GM18526 (cell line): Measurements from ENCODE around the gene NGEF.

Experiments used
- POLR2A ChIP-seq: IDR thresholded peaks from 3 replicates; pipeline ENCODE4 v1.6.1; 2011; ENCODE audit not compliant: insufficient read length; ENCODE audit errors: extremely low read depth

NGEF gene

DNA sequence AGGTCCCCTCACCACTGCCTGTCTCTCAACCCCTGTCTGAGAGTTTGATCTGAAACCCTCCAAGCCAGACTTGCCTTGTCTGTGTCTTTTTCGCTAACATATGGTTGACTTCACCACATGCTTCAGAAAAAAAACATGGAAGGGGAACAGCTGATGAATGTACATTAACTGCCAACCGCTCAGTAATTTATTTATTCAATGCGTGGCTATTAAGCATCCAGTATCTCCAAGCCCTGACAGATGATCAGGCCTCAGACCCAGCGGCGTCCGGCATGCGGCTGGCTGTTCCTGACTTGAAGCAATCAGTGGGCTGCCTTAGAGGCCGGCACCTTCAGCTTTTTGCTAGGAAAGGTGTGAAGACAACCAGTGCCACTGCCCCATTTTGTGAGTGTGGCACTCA is 62.3 kb downstream of the NGEF start:
- no peak for TF ChIP-seq POLR2A

DNA sequence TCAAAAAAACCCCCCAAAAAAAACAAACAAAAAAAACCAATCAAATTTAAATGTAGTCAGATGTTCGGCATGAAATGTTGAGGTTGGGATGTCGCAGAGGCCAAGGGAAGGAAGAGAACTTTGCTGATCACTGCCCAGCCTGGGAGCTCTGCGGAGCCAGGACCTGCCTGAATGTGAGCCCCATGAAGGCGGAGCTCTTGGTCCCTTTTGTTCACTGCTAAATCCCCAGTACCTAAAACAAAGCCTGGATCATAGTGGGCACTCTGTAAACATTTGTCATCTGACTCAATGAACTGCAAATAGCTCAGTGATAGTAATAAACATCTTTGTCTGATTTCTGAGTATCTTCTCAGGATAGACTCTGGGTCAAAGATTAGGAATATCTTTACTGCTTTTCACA is 64.0 kb downstream of the NGEF start:
- no peak for TF ChIP-seq POLR2A

DNA sequence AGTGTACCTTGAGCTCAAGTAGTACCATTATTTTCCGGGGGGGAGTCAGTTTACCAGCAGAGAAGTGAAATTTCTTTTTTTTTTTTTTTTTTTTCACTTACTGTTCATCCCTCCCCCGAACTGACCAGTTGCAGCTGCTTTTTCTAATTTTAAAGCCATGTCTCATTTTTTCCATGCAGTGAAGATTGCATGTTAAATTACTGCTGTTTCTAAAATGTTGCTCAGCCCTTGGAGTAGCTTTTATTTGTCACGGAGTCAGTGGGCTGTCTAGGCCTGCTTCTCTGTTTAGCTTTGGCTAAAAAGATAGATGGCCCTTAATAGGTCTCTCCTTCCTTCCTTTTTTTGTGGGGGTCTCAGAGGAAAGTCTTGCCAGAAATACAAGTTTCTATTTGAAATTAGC is 70.2 kb downstream of the NGEF start:
- TF ChIP-seq POLR2A: no peak

DNA sequence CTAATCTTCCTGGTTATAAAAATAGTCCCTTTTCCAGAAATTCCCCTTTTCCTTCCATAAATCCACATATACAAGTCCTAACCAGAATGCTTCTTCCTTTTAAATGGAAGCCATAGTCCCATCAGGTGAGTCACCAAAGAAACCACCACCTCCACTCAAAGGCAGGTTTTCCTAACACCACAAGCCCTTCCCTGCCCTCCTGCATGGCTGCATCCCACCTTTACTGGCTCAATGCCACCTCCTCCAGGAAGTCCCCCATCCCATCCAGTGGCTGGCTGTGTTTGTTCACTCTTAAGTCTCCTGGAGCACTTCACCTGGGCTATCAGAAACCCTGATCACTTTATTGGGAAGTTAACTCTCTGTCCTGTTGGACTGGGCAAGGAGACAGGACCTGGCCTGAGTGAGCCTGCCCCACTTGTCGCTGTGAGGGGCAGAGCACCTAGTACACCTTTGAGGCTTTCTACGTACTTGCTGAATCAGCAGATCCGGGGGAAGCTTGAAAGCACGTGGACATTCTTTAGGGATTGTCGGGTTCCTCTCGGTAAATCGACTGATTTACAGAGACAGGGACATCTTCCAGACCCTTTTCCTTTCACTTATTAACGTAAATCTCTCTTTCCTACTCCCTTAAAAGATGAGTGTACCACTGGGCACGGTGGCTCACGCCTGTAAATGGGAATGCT is 71.0 kb downstream of the NGEF start:
- TF ChIP-seq POLR2A: no peak

DNA sequence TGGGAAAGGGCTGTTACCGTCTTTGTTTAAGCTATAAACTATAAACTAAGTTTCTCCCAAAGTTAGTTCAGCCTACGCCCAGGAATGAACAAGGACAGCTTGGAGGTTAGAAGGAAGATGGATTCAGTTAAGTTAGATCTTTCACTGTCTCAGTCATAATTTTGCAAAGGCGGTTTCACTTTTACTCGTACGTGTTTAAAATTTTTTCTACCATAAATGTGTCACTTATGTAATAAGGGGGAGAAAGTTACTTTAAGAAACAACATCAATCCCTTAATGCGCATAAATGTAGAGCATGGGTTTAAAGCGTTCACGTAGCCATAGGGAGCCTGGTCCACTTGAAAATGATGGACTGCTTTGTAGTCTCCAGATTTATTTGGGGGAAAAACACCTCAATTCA is 71.7 kb downstream of the NGEF start:
- no peak for TF ChIP-seq POLR2A

DNA sequence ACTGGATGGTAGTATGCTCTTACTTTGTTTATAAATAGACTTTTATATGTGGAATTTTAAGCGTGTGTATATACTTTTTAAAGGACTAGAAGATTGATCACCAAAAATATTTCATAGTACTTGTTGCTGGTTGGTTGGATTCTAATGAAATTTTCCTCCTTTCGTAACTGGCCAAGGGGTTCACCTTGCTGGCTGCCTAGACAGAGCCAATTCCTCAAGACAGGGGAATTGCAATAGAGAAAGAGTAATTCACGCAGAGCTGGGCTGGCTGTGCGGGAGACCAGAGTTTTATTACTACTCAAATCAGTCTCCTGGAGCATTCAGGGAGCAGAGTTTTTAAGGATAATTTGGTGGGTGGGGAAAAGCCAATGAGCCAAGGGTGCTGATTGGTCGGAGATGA is 72.3 kb downstream of the NGEF start:
- TF ChIP-seq POLR2A: no peak

DNA sequence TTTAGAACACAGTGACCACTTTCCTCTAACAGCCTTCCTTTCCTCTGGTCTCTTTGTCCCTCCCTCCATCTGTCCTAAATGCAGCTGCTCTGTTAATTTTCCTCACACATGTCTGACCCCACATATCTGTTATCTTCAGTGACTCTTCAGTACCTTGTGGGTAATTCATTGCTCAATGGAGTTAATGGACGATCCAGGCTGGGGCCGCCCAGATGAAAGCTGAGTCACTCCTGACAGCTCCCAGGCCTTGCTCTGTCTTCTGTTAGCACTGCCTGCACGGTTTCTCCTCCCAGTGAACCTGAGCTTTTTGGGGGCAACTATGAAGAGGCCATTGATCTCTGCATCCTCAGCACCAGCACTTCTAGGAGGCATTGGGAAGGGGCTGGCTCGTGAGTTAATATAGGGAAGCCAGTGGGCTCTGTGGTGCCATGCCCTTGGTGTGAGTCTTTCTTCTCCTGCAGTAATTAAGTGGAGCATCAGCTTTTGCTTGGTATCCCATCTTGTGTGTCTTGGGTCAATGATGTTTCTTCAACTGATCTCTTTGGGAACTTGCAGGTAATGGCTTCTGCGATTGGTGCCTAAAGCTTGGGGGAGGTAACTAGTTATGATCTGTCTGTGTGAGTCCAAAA is 75.7 kb downstream of the NGEF start:
- TF ChIP-seq POLR2A: no peak

DNA sequence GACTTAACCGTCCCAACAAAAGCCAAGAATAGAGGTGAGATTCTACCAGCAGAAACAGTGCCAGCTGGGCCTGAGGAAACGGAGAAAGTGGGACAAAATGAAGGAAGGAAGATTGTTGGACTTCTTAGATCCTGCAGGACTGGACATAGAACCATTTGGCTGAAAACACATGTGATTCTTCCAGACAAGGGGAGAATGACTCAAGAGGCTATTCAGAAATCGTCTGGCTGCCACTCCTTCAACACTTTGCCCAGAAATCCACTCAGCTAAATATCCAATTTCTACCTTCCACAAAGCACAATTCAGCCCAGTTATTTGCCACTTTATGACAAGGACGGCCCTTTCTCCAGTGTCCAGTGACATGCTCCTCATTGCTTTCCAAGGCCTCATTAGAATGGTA is 81.4 kb downstream of the NGEF start:
- no peak for TF ChIP-seq POLR2A

DNA sequence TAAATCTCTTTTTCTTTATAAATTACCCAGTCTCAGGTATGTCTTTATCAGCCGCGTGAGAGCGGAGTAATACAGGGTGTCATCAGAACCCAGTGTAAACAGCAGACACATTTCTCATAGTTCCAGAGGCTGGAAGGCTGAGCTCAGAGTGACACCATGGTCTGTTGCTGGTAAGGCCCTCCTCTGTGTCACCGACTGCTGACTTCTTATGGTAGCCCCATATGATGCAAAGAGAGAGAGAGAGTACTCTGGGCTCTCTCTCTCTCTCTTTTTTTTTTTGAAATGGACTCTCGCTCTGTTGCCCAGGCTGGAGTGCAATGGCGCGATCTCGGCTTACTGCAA is 83.0 kb downstream of the NGEF start:
- no peak for TF ChIP-seq POLR2A

DNA sequence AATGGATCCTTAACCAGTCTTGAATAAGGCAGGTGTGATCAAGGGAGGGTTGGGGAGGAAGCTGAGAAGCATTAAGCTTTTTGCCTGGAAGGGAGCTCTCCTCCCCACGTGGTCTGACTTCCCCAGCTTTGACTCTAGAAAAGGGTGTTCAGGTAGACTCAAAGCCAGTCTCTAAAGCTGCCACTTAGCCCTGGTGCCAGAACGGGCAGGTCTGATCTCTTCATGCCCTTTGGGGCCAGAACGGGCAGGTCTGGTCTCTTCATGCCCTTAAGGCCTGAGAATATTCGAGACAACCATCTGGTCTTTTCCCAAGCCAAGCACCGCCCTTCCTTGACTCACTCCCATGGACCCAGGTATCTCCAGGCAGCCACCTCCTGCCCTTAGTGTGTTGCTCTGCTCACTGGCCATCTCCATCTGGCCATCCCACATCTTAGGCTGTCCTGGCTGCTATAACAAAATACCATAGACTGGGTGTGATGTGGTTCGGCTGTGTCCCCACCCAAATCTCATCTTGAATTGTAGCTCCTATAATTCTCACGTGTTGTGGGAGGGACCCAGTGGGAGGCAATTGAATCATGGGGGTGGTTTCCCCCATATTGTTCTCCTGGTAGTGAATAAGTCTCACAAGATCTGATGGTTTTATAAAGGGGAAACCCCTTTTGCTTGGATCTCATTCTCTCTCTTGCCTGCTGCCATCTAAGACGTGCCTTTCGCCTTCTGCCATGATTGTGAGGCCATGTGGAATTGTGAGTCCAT is 83.6 kb downstream of the NGEF start:
- TF ChIP-seq POLR2A: no peak

DNA sequence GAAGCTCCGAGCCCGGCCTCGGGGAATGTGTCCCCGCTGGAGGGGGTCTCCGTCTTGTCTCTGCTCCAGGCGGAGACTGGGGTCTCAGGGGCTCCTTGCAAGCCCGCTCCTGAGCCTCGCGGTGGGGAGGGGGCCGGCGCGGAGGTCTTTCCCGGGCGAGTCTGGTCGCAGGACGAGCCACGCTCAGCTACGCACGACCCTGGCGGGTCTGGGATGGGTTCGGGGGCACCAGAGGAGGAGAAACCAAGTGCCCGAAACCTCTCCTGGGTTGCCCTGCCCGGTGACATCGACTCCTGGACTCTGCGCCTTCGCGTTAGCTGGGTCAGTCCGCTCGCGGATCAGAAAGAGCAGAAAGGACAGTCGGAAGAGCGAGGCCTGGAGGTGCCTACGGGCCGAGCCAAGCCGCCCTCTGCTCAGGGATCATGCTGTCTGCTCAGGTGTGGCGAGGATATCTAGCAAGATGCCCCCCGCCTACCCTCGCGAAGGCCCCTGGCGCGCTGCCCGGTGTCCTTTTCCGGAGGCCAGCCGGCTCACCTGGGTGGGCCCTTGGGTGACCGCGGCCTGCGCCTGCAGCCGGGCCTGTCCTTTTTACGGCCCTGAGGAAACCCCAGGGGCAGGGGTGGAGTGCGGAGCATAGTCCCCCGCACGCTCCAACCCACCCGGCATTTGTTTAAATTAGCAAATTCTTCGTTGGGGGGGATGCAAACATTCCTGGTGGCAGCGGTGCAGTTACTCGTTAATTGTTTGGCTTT is 84.3 kb downstream of the NGEF start:
- TF ChIP-seq POLR2A: no peak

DNA sequence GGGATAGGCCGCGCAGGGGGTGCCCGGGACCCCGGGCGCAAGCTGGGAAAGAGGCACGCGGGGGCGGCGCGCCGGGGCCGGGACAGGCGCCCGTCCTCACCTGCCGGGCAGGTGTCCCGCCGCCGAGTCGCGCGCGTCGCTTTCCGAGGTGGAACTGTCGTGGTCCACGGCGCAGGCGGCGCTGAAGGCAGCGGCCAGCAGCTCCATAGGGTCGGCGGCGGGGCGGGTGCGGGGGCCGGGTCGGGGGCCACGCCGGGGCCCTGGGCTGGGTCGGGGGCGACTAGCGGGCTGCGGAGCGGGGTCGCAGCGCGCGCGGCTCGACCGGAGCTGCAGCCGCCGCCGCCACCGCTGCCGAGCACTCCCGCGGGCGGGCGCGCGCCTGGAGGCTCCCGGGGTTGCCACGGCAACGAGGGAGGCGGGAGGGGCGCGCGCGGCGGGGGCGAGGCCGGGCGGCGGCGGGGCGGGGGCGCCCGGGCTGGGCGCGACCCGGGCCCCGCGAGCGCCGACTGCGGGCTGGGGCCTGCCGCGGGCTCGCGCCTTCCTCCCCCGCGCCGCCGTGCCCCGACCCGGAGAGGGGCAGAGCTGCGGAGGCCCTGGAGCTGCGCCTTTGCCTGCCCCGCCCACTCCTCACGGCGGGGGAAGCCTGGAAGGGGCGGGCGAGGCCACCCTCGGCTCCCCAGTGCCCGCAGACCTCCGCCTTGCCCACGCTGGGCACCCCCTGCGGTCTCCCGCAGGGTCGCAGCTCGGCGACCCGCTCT is 85.1 kb downstream of the NGEF start:
- TF ChIP-seq POLR2A: no peak

DNA sequence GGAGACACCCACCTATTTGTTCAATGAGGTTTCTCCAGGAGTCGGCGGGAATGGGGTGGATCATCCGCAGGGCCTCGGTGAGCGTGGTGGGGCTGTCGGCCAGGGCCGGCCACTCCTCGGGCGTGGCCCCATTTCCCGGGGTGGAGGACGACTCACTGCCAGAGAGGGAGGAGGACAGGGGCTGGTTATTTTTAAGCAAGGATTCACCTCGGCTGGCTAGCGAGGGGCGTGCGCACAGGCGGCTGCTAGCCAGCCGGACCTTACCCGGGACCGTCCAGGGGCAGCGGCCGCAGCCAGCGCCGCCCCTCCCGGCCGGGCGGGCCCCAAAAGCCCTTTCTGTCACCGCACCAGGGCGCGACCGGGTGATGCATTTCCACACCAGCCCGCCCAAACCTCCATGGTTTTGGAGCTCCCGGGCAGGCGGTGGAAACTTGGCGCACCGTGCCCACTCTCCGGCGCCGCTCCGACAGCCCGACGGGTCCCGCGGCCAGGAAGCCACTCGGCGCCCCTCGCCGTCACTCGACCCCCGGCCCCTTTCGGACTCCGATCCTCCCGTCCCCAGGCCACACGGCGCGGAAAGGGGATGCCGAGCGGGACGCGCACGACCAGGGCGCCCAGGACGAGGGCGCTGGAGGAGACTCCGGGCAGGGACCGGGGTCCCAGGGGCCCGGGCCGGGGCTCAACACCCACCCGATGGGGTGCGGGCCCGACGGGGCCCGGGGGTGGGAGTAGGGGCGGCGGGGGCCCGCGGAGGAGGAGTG is 85.8 kb downstream of the NGEF start:
- TF ChIP-seq POLR2A: no peak

DNA sequence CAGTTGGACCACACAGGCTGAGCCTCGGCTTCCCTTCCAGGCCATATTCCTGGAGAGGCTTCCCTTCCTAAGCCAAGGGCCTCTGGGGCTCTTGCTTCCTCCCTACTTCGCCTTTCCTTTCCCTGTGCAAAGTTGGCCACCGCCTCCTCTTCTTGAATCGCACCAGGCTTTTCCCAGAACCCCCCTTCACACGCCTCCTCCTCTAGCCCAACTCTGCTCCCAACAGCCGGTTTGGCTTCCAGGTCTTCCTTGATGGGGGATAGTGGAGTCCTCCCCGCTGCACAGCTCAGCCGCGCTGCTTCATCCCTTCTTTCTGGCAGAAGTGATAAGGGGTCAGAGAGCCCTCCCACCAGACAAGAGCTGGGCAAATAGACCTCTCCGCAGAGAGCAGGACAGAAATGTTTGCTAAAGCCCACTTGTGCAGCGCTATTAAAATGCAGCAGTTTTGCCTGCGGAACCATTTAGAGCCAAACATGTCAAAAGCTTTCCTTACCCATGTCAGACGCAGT is 86.6 kb downstream of the NGEF start:
- TF ChIP-seq POLR2A: no peak
